Astrocyte of the hippocampus (primary cell): ENCODE results near the gene TSTD1.
"Not testable (repeated sequence)": the region's sequence is repeated elsewhere in the genome, so short reads cannot be mapped to it uniquely, and the experiment has no call there.

Source experiments
- DNase-seq: peaks from one replicate; pipeline ENCODE4 v3.0.0; 2011; ENCODE audit warnings: low read depth, low spot score

TSTD1 gene

DNA sequence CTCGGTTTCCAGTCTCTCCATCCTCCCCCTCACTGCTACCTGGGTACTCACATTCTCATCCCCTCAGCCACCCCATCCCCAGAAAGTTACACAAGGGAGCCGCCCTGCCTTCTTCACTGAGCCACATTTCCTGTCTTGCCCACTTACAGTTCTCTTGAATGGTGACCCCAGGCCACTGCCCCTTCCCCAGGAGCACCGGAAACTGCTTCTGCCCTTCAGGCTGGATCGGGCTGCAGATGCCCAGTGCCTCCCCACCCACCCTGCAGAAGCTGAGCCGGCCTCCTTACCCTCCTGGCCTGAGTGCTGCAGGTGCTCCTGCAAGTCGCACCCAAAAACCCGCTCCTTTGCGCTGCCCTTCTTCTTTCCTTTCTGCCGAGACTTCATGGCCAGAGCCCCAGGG is 30.5 kb upstream of the TSTD1 start:
- no peak for DNase-seq

DNA sequence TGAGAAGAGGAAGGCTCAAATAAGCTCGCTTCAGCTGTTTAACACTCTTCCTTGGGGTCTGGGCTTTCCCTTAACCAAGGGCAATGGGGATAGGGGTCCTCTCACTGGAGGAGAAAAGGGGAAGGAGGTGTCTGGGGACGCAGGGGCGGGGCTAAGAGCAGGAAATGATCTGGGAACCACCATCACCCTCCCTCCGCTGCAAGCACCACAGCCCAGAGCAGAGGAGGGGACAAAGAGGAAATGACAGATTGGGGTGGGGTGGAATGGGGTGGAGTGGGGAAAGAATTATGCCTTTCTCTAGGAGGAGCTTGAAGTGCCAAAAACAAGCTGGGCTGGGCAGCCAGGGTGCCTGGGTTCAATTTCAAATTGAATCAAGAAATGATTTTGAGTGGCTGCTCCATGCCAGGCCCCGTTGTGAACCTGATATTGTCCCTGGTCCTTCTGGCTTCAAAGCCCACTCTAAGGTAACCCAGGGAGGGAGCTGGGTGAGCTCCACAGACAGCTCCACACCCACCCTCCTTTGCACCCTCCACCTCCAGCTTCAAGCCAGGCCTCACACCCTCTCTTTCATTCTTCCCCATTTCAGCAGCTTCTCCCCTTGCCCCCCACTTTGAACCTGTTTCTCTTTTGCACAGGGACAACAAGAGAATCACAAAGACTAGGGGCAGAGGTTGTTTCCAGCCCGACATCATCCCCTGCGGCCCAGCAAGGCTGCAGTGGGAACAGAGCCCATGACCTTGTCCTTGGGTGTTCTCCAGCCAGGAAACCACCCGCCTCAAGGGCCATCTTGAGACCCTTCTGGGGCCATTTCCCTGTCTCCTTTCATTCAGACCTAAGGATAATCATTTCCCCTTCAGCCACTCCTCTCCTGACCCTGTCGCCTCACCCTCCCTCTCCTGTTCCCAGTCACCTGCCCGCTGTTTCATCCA is 29.8 kb upstream of the TSTD1 start:
- no peak for DNase-seq

DNA sequence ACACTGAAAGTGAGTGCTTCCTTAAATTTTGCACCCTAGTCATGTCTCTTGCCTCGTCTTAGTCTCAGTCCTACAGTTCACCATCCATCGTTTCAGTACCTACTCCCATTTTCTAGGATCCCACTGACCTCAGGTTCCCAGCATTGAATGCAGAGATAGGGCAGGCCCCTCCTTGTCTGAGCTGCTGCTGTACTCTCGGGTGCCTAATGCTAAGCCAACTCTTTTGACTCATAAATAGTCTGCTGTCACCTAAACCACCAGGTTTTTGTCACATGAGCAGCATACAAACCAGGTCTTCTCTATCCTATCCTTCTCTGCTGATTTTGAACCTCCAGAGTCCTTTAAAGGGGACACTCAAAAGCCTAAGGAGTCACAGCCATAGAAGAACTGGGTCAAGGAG is 27.9 kb upstream of the TSTD1 start:
- no peak for DNase-seq

DNA sequence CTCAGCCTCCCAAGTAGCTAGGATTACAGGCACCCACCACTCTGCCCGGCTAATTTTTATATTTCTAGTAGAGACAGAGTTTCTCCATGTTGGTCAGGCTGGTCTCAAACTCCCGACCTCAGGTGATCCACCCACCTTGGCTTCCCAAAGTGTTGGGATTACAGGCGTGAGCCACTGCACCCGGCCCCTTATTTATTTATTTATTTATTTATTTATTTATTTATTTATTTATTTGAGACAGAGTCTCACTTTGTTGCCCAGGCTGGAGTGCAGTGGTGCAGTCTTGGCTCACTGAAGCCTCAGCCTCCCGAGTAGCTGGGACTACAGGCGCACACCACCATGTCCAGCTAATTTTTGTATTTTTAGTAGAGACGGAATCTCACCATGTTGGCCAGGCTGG is 26.9 kb upstream of the TSTD1 start:
- not testable (repeated sequence) for DNase-seq

DNA sequence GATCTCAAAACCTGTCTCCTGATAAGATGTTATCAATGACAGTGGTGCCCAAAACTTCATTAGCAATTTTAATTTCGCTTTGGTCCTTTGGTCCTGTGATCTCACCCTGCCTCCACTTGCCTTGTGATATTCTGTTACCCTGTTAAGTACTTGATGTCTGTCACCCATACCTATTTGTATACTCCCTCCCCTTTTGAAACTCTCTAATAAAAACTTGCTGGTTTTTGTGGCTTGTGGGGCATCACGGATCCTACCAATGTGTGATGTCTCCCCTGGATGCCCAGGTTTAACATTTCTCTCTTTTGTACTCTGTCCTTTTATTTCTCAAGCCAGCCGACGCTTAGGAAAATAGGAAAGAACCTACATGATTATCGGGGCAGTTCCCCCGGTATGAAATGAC is 25.2 kb upstream of the TSTD1 start:
- not testable (repeated sequence) for DNase-seq

DNA sequence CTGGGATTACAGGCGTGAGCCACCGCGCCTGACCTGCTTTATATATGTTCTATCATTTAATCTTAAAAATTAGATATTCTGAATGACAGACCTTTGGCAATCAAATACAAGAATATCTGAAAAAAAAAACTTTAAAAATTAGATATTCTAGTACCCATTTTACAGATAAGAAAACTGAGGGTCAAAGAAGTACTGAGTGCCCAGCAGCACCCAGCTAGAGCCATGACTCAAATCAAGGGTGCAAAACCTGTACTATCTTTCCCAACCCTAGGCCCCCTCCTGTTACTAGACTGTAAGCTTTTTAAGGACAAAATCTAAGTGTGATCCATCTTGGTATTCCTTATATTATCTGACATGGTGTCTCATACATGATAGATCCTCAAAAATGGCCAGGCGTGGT is 22.7 kb upstream of the TSTD1 start:
- DNase-seq, result no peak

DNA sequence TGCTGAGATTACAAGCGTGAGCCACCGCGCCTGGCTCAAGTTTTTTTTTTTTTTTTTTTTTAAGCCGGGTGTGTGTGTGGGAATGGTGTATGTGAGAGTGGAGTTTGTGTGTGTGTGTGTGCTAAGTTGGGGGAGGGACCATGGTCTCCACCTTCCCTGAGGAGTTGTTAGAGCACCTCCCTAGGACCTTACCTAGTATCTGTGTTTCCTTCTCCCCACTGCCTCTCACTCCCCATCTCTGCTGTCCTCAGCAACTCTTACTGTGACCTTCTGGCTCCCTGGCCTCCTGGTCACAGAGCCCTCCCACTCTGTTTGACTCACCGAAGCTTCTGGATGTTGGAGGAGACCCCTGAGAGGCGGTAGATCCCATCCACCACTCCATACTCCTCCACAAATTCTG is 20.5 kb upstream of the TSTD1 start:
- DNase-seq, result no peak

DNA sequence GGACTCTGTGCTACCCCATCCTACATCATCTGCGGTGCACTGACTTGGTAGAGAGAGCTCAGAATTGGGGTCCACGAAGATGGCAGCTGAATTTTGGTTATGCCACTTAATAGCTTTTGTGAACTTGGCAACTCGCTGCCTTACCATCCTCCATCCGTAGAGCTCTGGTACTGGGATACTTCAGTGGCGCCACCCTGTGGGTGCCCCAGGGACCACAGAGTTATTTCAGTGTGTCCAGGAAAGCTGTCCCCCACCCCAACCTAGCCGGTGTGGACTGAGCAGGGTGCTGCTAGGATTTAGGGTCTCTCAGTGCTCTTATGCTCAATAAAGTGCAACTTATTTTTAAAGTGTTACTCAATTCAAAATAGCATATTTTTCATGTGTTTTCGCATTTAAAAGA is 16.0 kb upstream of the TSTD1 start:
- DNase-seq, result no peak

DNA sequence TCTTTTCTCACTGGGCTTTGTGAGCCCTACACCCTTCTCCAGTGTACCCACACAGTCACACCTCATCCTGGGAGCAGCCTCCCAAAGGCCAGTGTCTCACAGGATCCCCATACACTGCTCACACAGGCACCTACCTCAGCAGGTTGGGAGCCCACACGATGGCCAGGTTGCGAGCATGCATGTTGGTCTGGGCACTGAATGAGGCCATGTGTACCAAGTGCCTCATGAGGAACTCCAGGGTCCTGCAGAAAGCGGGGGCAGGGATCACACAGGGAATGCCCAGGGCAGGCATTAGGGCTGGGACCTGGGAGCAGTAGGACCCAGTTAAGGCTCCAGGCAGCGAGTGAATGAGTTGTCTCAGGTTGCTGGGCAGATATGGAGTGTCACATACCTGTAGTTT is 15.5 kb upstream of the TSTD1 start:
- DNase-seq, result no peak

DNA sequence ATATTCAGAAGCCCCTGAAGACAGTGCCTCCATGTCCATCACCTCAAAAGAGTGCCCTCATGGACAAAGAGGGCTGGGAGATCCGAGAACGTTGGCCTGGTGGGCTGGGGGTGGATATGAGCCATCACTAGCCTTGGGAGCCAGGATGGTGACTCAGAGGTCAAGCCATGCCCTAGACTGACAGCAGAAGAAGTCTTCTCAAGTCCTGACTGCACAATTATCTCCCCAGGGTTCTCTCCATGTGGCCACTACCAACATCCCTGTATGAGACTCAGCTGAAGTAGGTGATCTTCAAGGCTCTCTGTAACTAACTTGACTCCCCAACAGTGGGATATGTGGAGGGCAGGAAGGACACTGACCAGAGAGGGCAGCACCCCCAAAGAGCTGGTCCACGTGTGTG is 14.1 kb upstream of the TSTD1 start:
- DNase-seq, result no peak

DNA sequence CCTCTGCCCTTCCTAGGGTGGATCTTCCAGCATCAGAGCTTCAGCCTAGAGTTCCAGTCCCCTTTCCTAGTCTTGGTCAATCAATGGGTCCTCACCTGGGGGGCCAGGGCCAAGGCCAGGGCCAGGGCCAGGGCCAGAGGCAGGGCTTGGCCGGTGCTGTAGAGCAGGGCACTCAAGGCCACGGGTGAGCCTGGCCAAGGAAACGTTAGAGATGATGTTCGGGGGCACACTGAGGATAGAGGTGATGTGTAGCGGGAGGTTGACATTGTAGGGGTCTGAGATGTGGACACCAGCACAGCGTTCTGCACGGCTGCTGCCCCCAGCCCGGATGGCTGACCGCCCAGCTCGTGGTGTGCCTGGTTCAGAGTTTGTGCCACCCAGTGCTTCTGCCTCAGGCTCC is 12.5 kb upstream of the TSTD1 start:
- DNase-seq, result no peak

DNA sequence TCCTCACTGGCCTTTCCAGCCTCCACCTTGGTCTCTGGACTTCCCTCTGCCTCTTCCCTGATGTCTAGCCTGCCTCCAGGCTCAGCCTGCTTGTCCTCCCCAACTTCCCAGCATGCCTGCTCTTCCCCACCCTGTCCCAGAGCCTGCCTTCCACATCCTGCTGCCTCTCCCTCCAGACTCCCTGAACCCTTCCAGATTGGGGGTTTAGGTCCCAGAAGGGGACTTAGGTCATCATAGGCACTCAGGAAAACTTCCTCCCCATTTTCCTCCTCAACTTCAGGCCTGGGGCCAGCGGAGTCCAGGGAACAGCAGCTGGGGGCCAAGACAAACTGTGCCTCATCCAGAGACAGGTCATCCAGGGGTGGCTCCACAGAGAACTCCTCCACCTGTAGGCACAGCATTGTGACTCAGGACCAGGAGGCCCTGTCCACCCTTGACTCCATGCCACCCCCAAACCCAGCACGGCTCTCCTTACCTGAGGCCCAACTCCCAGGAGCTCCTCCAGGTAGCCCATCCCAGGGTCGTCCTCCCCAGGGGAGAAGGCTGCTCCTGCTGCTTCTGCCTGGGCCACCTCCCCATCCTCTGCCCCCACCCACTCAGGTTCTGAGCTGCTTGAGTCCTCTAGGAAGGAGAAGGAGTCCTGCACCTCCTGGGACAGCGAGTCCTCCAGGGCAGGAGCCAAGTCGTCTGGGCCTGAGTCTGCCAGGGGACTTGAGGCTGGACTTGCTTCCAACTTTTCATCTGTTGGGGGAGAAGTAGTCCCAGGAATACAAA is 10.4 kb upstream of the TSTD1 start:
- no peak for DNase-seq

DNA sequence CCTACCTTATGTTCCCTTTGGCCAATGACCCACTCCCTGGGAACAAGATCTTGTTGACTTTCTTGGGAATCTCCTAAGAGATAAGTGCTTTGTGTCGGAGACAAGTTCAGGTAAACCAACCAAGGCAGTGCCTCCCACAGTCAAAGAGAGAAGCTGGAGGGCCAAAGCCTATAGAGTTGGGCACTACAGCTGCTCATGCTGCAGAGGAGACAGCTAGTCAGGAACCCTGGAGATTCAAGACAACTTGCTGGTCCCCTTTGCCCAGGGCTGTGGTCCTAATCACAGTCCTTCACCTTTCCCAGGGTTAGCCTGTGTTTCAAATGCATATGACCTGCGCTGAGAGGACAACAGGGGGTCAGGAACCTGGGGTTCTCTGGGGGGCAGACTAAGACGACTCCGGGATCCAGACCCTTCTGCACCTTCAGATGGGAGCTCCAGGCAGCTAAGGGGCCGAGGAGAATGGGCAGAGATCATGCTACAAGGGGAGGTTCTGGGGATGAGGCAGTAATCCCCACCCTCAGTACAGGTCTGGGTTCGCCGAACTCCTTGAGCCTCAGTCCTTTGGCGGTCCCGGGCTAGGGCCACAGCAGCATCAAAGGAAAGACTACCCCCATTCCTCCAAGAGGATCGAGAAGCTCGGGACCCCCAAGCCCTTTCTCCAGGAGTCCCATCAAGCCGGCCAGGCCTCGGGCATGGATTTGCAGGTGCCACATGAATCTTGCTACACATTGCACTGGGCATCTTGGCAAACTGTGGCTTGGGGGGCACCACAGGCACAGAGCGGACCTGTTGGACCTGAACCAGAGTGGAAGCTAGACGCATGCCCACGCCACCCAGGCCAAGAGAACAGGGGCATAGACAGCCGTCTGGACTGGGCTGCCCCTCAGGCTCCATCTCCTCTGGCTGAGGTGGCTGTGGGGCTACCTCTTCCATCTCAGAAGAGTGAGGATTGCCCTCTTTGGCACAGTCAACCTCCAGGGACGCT is 9.0 kb upstream of the TSTD1 start:
- DNase-seq, result no peak

DNA sequence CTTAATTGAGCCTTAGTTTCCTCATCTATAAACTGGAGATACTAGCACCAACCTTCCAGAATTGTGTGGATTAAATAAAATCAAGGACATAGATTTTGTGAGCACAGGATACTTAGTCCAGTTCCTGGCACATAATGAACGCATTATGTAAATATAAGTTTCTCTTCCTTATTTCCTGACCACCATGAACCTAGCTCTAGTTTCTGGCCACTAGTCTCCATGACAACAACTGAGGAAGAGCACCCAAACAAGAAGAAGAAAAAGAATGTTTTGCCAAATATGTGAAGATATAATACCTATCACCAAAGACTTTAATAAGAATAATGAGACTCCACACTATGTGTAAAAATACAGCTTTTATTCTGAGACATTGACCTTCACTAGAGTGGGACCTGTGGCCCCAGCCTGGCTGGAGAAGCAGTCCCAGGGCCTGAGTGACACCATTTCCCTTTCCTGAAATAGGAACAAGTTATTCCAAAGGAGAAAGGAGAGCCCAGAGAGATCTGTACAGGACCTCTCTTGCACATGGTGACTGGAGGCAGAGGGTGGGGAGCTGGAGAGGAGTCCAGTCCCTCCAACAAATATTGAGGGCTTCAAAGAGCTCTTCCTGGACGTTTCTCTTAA is 8.0 kb upstream of the TSTD1 start:
- no peak for DNase-seq

DNA sequence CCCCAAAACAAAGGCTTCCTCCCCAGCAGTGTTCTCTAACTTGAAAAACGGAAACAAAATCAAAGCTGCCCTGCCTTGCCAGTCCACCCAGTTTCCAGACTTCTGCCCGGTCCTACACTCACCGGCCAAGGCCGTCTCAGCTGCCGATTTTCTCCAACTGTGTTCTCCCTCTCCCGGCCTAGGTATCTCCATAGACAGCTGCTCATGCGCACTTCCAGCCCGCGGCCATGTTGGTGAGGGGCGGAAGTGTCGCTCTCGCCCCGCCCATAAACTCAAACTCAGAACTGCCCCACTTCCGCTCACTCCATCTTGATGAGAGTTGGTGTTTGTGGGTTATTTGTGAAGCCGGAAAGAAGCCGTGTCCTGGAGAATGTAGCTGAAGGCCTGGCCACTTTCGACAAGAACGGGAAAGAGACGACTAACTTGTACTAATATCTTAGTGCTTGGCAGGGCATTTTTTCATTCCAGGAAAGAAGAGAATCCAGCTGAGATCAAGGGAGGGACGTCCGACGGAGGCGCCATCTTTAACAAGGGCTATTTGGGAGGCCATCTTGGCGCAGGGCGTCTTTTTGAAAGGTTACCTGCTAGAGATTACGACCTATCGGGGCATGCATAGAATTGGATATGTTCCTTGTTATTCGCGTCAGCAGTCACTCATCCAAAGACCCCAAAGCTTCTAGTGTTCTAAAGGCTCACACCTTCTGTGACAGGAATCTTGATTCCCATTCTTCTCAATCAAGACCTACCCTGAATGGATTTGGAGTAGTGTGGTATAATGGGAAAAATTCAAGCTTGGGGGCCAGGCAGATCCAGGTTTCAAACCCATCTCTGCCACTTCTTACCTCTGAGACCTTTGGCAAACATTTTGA is 7.2 kb upstream of the TSTD1 start, which contains the start of gene USF1:
Gene USF1 (minus strand): TSS at position 242 of the 869 bp plus-strand sequence. CDS start 2,702 bp downstream, outside the sequence.
- DNase-seq, result peak; percentile 98

DNA sequence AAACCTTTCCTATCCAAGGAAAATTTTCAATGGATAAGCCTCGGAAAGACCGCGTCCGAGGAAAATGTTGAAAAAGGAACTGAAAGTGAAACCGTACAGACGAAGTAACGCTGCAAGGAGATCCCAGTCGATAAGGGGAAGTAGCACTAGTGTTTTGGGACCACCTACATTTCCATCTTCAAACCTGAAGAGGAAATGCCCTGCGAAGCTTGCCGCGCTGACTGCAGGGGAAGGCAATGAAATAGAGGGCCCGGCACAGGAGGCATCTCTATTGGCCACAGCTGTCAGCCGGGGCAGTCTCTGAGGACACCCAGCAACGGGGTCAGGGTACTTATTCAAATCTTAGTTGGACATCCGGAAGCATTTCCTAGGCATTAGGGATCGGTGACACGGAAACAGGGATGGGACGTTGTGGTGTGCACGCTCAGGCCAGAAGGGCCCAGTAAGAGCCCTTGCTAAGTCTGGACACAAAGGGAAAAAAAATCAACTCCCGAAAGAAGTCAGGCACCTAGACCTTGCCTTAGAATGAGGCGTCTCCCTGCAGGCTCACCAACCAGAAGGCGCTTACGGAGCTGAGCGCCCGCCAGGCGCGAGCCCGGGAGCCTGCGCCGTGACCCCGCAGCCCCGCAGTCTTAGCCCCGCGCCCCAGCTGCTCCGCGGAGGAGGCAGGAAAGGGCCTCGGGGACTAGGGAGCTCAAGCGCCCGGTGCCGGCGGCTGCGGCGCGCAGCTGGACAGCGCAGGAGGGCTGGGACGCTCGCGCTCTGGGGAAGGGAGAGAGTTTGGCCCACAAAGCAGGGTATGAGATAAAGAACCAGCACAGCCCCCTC is 6.4 kb upstream of the TSTD1 start:
- peak; percentile 68 for DNase-seq

DNA sequence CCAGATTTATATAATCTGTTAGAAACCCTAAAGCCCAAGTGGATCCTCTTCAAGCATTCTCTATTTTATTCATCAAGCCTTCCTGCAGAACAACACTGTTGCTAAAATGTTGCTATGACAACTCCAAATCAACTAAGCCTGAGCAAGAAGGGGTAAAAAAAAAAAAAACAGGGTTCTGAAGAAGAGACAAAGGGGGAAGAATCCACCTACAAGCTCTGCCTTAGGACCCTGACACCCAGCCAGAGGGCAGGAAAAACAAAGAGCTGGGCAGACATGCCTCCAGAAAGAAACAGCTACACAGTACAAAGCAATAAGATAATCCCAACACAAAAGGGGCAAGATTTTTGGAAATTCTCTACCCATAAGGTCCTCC is 5.8 kb upstream of the TSTD1 start:
- peak; percentile 27 for DNase-seq

DNA sequence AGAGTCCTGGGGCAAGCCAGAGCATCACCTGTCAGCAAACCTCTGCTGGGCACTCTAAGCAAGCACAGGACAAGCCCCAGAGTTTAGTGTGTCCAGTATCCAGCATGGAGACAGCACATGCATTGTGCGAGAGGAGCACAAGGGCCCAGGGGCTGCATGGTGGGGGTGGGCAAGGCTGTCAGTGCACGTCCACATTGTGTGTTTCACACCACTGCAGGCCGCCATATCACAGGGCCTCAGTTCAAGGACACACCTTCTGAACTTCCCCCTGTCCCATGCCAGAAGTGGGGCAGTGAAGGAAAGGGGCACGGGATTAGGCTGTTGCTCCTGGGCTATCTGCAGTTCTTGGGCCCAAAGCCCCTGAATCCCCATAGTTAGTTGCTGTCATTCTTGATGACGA is 782 bp upstream of the TSTD1 start:
- DNase-seq, result no peak

DNA sequence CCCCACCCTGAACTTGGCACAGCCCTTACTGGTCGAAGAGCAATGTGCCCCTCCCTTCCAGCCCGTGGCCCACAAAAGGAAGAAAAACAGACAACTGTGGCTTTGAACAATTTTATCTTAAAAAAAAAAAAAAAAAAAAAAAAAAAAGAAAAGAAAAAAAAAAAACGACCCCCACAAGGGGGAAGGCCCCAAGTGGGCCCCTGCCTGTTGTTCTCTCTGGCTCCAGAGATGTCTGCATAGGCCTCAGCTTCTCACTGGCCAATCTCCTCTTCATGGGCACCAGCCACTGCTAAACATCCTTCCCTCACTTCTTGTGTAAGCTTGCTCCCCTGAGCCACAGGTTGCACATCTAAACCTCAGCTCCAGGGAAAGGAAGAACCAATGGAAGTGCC is 386 bp upstream of the TSTD1 start:
- DNase-seq, result no peak
